H1 (cell line): ENCODE results near the gene TRMT61B. TPM values are rescaled to one million over a fixed set of nuclear protein-coding genes. Genes with fewer than 3 reads are reported as not detected.

Experiments used
- CTCF ChIP-seq, 3 experiments: IDR thresholded peaks; 1 replicate in 2 of 3; 2 replicates in 1 of 3; pipeline versions ENCODE4 v1.5.1 to v1.6.1; 2011; ENCODE audit warnings: low read length in 3 of 3, mild to moderate bottlenecking in 3 of 3, inconsistent platforms in 2 of 3, low read depth in 1 of 3, moderate library complexity in 1 of 3; ENCODE audit not compliant: insufficient read depth in 1 of 3; ENCODE audit errors: control extremely low read depth in 1 of 3
- polyA plus RNA-seq, 7 experiments: library from polyadenylated mRNA; depleted of rRNA in 3 of 7; stranded (reverse) in 5 of 7; unstranded in 2 of 7; fragments of >200 nt in 5 of 7; fragments of 200-250 nt in 2 of 7; gene quantifications; 1 replicate in 5 of 7; 2 replicates in 1 of 7; 4 replicates in 1 of 7; pipeline versions ENCODE4 v1.2.1 to v1.2.3, GENCODE V29; 2011 to 2013; ENCODE audit warnings: missing spikeins in 2 of 7, mixed read lengths in 2 of 7
- total RNA-seq: library from RNA; stranded (reverse); fragmentation: NEBNext Ultra II Directional; extraction: Animal tissue kit (Norgen Biotek cat#: 25700); gene quantifications from 2 replicates; pipeline ENCODE4 v1.2.1, GENCODE V29; 2021

TRMT61B gene
- total and polyA plus RNA-seq, 2 of the 8 experiments (the other 6 are each of a cell fraction or from before 2014, with no cell fraction given), result 10.4 to 27.8 TPM

DNA sequence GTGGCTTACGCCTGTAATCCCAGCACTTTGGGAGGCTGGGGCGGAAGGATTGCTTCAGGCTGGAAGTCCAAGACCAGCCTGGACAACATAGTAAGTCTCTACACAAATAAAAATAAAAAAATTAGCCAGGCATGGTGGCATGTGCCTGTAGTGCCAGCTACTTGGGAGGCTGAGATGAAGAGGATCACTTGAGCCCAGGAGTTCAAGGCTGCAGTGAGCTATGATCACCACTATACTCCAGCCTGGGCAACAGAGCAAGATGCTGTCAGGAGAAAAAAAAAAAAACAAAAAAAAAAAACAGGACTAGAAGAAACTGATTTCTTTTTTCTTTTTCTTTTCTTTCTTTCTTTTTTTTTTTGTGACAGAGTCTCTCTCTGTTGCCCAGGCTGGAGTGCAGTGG is 45.9 kb downstream of the TRMT61B start (continued):
- TF ChIP-seq CTCF (IDR thresholded peaks at IDR 0.05; ENCODE audit: control extremely low read depth in 1 of 3, insufficient read depth in 1 of 3, low read depth in 1 of 3, low read length in 3 of 3), result no peak
